ENCODE results near the gene DEFB128.

Gene DEFB128

GRCh38 chr20:152131-152530 is 37.4 kb downstream of the DEFB128 start:
- no peak for DNase-seq (ENCODE audit: low spot score)

GRCh38 chr20:145877-146276 is 43.6 kb downstream of the DEFB128 start:
- DNase-seq (ENCODE audit: low spot score), result no peak

GRCh38 chr20:142290-142689 is 47.2 kb downstream of the DEFB128 start, which contains the start of gene DEFB126:
TSS of gene DEFB126 (plus strand) at chr20:142590. CDS start at chr20:142629, 39 bp downstream.
- DNase-seq (ENCODE audit: low spot score), result no peak
